Nephron progenitor cell (in vitro differentiated cells): Measurements from ENCODE around the gene FUCA2.
"Not testable (repeated sequence)": the region's sequence is repeated elsewhere in the genome, so short reads cannot be mapped to it uniquely, and the experiment has no call there.

Source experiments
- DNase-seq: peaks from one replicate; pipeline ENCODE4 v3.0.0; 2021
- H3K27ac Mint-ChIP-seq: 2 replicates; pipeline ENCODE4 v1.8.0; 2021; ENCODE audit warnings: mild to moderate bottlenecking, moderate library complexity, mixed read lengths
- H3K27me3 Mint-ChIP-seq: 2 replicates; pipeline ENCODE4 v1.8.0; 2021; ENCODE audit warnings: mild to moderate bottlenecking, low read depth, mixed read lengths; ENCODE audit not compliant: poor library complexity
- H3K36me3 Mint-ChIP-seq: 2 replicates; pipeline ENCODE4 v1.8.0; 2021; ENCODE audit warnings: low read depth, mixed read lengths
- H3K4me1 Mint-ChIP-seq: 2 replicates; pipeline ENCODE4 v1.8.0; 2021; ENCODE audit warnings: mixed read lengths
- H3K4me3 Mint-ChIP-seq: 2 replicates; pipeline ENCODE4 v1.8.0; 2021; ENCODE audit warnings: mild to moderate bottlenecking, moderate library complexity, mixed read lengths
- H3K9me3 Mint-ChIP-seq: 2 replicates; pipeline ENCODE4 v1.8.0; 2021; ENCODE audit warnings: mild to moderate bottlenecking, moderate library complexity, mixed read lengths
- TF ChIP-seq, protein P1 (sequence below): fragments of 200-600 bp; sonication (generic); IDR thresholded peaks from 2 replicates; pipeline ENCODE4 v1.5.0; 2021; ENCODE audit warnings: antibody characterized with exemption

The FUCA2 gene

DNA sequence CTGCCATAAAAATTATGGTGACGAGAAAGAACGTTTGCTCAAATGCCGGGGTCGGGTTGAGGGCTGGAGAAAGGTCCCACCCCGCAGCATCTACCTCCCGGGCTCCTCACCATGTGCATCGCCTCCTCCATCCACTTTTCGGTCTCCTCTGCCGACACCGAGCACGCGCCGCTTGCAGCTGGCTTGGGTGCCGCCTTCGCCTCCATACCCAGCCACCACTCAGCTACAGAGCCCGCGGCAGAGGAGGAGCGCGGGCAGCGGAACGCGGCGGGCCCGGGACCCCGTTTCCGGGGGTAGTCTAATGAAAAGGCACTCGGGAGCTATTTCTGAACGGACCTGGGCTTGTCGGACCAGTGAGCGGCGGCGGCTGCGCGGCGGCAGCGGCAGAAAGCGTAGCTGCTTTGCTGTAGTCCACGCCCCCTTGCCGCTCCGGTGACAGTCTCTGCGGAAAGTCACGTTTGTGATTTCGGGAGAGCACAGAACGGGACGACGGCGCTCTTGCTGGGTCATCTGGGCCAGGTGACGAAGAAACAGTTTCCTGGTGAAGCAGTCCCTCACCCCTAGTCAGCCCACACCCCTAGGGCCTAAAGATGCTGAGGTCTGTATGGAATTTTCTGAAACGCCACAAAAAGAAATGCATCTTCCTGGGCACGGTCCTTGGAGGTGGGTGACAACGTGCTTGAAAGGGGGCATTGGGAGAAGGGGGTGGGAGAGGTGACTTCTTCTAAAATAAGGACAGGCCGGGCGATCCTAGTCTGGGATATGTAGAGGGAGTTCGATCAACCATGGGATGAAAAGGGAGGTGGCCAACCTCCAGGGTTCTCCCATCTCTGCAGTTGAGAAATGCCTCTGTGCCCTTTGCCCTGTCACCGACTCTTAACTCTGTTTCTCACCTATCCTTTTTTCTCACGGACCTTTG lies 60.8 kb downstream of the FUCA2 start, which contains the start of the genes ADAT2 and PEX3:
Gene ADAT2, minus strand, starts transcription at position 243 of the 919 bp plus-strand sequence. Its CDS starts 37 bp downstream, at position 206.
Gene PEX3, plus strand, starts transcription at position 353 of the 919 bp plus-strand sequence. Its CDS starts 238 bp downstream, at position 591.
- peak; percentile 93 for DNase-seq
- H3K9me3 Mint-ChIP-seq: no peaks in the 10 kb centered on the region
- H3K27me3 Mint-ChIP-seq: peaks cover 2% of the 10 kb centered on the region
- peaks cover 34% of the 10 kb centered on the region for H3K4me1 Mint-ChIP-seq
- TF ChIP-seq, protein P1, sequence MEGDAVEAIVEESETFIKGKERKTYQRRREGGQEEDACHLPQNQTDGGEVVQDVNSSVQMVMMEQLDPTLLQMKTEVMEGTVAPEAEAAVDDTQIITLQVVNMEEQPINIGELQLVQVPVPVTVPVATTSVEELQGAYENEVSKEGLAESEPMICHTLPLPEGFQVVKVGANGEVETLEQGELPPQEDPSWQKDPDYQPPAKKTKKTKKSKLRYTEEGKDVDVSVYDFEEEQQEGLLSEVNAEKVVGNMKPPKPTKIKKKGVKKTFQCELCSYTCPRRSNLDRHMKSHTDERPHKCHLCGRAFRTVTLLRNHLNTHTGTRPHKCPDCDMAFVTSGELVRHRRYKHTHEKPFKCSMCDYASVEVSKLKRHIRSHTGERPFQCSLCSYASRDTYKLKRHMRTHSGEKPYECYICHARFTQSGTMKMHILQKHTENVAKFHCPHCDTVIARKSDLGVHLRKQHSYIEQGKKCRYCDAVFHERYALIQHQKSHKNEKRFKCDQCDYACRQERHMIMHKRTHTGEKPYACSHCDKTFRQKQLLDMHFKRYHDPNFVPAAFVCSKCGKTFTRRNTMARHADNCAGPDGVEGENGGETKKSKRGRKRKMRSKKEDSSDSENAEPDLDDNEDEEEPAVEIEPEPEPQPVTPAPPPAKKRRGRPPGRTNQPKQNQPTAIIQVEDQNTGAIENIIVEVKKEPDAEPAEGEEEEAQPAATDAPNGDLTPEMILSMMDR: no peak
- peaks cover 10% of the 10 kb centered on the region for H3K36me3 Mint-ChIP-seq
- H3K4me3 Mint-ChIP-seq: peak within 1 kb of the TSS; percentile 94
- H3K27ac Mint-ChIP-seq: peak within 1 kb of the TSS; percentile 99

DNA sequence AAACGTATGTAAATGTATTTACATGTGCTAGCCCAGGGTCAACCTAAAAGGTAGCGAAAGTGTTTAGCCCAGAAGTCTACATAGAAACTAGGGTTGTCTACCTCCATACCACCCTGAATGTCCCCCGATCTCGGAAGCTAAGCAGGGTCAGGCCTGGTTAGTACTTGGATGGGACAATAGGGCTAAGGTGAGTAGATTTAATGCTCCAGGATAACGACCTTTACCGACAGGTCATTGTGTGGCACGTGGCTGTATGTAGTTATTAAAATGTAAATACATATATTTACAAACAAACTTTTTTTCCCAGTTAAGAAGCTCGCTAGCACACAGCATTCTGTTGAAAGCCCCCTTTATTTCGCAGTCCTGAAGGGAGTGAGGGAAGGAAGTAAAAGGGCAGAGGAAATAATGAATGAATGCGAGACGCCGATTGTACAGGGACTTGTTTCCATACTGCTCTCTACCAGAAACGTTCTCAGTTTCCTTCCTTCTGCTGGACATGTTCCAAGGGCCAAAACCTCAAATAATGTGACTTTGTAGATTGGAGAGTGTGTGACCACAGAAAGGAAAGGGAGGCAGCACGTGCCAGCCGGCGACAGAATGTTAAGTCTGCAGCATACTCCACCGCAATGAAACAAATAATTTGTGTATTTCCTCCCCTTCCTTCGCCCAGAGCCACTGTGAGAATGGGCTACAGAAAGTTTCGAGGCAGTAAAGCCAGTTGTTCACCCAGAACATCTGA lies 61.6 kb downstream of the FUCA2 start:
- Mint-ChIP-seq H3K36me3 (peaks cover 9% of the 10 kb centered on the region), H3K4me3 (peak overlapping the region; percentile 94), H3K4me1 (peaks cover 34% of the 10 kb centered on the region), H3K27ac (peak overlapping the region; percentile 99), H3K9me3 (no peaks in the 10 kb centered on the region), H3K27me3 (peaks cover 2% of the 10 kb centered on the region)
- peak; percentile 50 for DNase-seq
- TF ChIP-seq, protein P1: no peak

DNA sequence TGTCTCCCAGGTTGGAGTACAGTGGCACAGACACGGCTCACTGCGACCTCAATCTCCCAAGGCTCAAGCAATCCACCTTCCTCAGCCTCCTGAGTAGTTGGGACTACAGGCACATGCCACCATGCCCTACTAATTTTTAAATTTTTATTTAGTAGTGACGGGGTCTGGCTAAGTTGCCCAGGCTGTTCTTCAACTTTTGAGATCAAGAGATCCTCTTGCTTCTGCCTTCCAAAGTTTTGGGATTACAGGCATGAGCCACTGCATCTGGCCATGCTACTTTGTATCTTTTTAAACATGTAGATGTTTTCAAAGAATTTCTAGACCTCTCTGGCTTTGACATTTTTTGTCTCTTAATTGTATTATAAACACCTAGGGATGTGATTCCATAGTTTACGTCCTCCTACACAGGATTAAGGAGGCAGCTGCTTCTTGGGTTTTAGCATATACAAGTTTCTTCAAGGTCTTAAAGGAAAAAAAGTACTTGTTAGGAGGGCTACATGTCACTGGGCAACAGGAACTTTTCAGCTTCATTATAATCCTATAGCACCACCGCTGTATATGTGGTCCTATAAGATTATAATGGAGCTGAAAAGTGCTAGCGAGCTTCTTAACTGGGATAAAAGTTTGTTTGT lies 62.3 kb downstream of the FUCA2 start:
- Mint-ChIP-seq H3K9me3 (no peaks in the 10 kb centered on the region), H3K36me3 (peaks cover 8% of the 10 kb centered on the region), H3K27me3 (peaks cover 2% of the 10 kb centered on the region), H3K27ac (no peak overlapping the region), H3K4me1 (peaks cover 34% of the 10 kb centered on the region), H3K4me3 (peak overlapping the region; percentile 94)
- no peak for DNase-seq
- TF ChIP-seq, protein P1: no peak

DNA sequence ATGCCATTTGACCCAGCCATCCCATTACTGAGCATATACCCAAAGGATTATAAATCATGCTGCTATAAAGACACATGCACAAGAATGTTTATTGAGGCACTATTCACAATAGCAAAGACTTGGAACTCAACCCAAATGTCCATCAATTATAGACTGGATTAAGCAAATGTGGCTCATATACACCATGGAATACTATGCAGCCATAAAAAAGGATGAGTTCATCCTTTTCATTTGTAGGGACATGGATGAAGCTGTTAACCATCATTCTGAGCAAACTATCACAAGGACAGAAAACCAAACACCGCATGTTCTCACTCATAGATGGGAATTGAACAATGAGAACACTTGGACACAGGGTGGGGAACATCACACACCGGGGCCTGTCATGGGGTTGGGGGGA lies 63.7 kb downstream of the FUCA2 start:
- not testable (repeated sequence) for H3K9me3 Mint-ChIP-seq, DNase-seq, H3K27me3 Mint-ChIP-seq, H3K4me3 Mint-ChIP-seq, H3K27ac Mint-ChIP-seq
- Mint-ChIP-seq H3K4me1 (peaks cover 27% of the 10 kb centered on the region), H3K36me3 (peaks cover 16% of the 10 kb centered on the region)
